Endothelial cell of umbilical vein (primary cell): ENCODE measurements around the gene RAB4A.

ENCODE experiments used
- EZH2 ChIP-seq: IDR thresholded peaks from 2 replicates; pipeline ENCODE4 v1.6.1; 2012; ENCODE audit warnings: borderline replicate concordance, low read depth, mild to moderate bottlenecking, moderate library complexity, low read length, inconsistent platforms; ENCODE audit not compliant: severe bottlenecking
- POLR2A ChIP-seq: IDR thresholded peaks from 2 replicates; pipeline ENCODE4 v1.6.1; 2012; ENCODE audit warnings: low read depth, mild to moderate bottlenecking, control low read depth, low read length

- TF ChIP-seq POLR2A = no peak
- TF ChIP-seq EZH2 = no peak
Measured at GRCh38 chr1:229230140-229230892, 40.6 kb upstream of the RAB4A start.
